GM13976 (cell line): Measurements from ENCODE around the gene LCP2.

Source experiments
- DNase-seq: peaks from one replicate; pipeline ENCODE4 v3.0.0; 2012; ENCODE audit warnings: low spot score
- in situ Hi-C: fragments of 300-500 bp; cut with MboI; formaldehyde crosslinking; loops from one replicate; pipeline ENCODE4 v1.12.0; 2022; ENCODE audit warnings: low sequenced_read_pairs, mixed read lengths, inconsistent platforms; ENCODE audit not compliant: unreplicated experiment
- TF ChIP-seq, protein P1 (sequence below): IDR thresholded peaks from 2 replicates; pipeline ENCODE4 v1.5.1; 2012; ENCODE audit warnings: borderline replicate concordance, mild to moderate bottlenecking; ENCODE audit not compliant: insufficient read depth; ENCODE audit errors: extremely low read depth, missing control alignments, control extremely low read depth

The LCP2 gene

DNA sequence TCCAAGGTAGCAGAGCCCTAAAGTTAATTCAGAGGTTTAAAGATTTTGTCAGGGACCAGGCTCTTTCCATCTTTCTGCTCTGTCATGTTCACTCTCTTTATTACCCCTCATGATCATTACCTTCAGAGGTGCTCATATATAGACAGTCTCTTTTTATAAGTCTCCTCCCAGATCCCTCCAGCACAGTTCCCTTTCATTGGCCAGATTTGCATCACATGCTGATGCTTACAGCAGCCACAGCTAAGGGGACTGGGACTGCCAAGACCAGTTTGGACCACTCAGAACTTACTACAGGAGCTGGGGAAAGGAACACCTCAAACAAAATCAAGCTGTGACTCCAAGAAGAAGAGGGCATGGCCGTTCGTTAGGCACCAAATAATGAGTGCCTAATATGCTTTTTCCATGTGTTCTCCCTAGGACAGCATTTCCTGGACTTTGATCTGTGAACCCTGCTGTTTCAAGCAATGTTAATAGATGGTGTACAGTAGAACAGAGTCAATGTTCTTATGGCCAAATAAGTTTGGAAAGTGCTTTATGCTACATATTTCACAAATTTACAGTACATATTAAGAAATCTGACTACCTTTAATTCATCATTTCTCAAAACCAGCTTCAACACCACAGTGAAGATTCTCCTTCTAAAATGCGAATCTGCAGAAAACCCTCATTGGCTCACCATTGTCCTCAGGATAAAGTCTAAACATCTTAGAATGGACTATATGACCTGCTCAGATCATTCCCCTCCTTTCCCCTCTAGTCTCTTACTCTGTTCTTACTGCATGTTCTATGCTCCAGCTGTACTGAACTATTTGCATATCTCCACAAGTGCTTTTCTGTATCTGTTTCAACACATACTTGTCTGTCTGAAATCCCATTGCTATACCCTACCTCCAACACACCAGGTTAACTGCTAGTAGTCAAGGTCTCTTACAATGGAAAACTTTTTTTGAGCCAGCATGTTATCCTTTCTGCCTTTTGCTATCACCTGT, 61.4 kb downstream of the LCP2 start:
- in situ Hi-C loops = no loop called here
- DNase-seq = no peak
- TF ChIP-seq, protein P1, sequence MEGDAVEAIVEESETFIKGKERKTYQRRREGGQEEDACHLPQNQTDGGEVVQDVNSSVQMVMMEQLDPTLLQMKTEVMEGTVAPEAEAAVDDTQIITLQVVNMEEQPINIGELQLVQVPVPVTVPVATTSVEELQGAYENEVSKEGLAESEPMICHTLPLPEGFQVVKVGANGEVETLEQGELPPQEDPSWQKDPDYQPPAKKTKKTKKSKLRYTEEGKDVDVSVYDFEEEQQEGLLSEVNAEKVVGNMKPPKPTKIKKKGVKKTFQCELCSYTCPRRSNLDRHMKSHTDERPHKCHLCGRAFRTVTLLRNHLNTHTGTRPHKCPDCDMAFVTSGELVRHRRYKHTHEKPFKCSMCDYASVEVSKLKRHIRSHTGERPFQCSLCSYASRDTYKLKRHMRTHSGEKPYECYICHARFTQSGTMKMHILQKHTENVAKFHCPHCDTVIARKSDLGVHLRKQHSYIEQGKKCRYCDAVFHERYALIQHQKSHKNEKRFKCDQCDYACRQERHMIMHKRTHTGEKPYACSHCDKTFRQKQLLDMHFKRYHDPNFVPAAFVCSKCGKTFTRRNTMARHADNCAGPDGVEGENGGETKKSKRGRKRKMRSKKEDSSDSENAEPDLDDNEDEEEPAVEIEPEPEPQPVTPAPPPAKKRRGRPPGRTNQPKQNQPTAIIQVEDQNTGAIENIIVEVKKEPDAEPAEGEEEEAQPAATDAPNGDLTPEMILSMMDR = no peak

DNA sequence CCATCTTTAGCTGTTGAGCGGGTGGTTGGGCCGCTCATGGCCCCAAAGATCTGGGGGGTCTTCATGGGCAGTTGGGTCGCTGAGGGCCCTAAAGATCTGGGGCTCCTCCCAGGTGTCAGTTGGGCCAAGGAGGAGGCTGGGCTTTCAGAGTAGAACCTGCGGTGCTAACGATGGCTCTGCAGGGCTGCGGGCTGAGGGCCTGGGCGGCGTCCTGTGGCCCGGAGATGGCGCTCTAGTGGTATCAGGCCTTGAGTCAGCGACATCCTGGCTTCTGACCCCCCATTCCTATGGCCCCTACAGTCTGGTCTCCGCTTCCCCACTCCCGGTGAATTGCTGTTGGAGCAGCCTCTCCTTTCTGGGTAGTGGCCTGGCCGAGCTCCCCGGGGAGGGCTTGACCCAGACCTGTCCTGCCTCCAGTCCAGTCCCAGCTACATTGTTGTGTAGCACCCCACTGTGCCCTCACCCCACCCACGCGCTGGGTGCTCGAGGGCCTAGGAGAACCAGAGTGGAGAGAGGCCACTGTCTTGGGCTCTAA, 64.2 kb downstream of the LCP2 start:
- in situ Hi-C loops = no loop called here
- TF ChIP-seq, protein P1 = no peak

DNA sequence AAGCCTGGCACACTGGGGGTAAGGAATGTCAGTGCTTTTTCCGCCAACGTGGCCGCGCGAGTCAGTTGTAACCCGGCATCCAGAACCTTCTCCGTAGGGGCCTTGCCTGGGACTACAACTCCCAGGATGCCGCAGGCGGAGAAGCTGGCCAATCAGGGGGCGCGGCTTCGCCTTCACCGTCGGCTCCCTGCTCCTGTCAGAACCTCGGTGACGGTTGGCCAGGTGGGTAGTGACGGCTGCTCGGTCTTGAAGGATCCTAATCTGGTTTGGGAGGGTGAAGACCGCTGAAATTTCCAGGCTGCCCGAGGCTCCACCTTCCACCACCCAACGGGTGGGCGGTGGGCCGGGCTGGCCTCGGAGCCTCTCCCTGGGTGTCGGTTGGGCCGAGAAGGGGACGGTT, 64.8 kb downstream of the LCP2 start, which contains the start of gene C5orf58:
Gene C5orf58 (plus strand): TSS at position 200 of the 400 bp plus-strand sequence. CDS start 1,992 bp downstream, outside the sequence.
- TF ChIP-seq, protein P1 = no peak
- in situ Hi-C loops = no loop called here
- no peak for DNase-seq

More for the DNA sequence above, 64.2 kb downstream of the LCP2 start:
- no peak for DNase-seq

GRCh38 chr5:170228762-170229435, 68.7 kb downstream of the LCP2 start:
- in situ Hi-C loops = loop anchor here (10.0 kb wide), 1 partner anchor 186 kb away; no protein-coding TSS in a partner anchor
- DNase-seq = no peak
- TF ChIP-seq, protein P1 = no peak

- in situ Hi-C loops = loop anchor here (10.0 kb wide), 1 partner anchor 188 kb away; no protein-coding TSS in a partner anchor
- TF ChIP-seq, protein P1 = no peak
- DNase-seq = no peak
Measured at GRCh38 chr5:170226661-170227060, 70.9 kb downstream of the LCP2 start.

DNA sequence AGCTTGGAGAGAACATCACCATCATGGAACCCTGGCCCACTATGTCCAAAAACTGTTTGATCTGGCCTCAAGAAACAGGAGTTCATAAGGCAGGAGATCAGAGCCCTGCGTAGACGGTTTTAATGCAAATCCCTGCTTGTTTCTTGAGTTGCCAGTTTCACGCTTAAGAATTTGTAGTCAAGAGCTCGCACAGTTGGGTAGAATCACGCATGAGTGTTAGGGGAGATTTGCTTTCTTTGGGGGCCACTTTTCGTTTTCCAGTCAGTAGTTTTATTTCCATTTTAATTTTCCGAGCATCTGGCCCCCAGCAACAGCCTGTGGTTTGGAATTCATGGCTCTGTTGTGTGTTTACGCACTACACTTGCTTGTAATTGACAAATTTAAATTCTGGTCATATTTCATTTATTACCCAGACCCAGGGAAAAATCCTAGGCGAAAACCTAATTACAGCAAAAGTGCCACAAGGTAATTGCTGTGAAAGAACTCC, 71.4 kb downstream of the LCP2 start:
- TF ChIP-seq, protein P1 = no peak
- in situ Hi-C loops = loop anchor here (10.0 kb wide), 1 partner anchor 189 kb away; no protein-coding TSS in a partner anchor
- DNase-seq = no peak
